Tibial nerve (tissue), 4 donors: ENCODE data around the gene SEMA3C.

ENCODE experiments used
- EP300 ChIP-seq, 2 donors: sonication (generic); formaldehyde crosslinking; IDR thresholded peaks; one replicate each; pipeline ENCODE4 v1.6.1; 2017; ENCODE audit warnings: antibody characterized with exemption in 2 of 2, mild to moderate bottlenecking in 1 of 2
- POLR2A ChIP-seq, 2 donors: fragments of 450-650 bp; IDR thresholded peaks; one replicate each; pipeline ENCODE4 v1.6.1; 2017; ENCODE audit warnings: antibody characterized with exemption in 2 of 2, mild to moderate bottlenecking in 2 of 2, moderate library complexity in 2 of 2
- TF ChIP-seq, protein P1 (sequence below), 5 experiments: fragments of 200-600 bp in 3 of 5; fragments of 450-650 bp in 2 of 5; sonication (generic) in 3 of 5; IDR thresholded peaks; one replicate each; pipeline ENCODE4 v1.5.1; 2016 to 2019; ENCODE audit warnings: antibody characterized with exemption in 5 of 5, mild to moderate bottlenecking in 3 of 5, moderate library complexity in 2 of 5

DNA sequence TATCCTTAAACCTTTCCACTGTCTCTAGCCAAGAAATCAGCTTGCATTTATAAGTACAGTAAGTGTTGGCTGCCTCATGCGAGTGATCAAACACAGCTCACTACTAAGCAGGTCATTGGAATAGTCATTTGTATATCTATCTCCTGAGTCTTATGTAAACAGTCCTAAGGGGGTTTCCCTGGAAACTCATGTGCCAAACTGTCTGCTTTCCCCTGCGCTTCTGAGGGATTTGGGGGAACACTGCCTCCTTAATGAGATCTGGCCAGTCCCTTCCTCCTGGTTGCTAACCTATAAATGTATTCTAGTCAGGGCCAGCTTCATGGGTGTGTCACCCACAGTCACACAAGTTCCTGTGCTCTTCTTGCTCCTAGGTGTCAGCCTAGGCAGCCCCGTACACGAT is 147.3 kb downstream of the SEMA3C start:
- TF ChIP-seq POLR2A (IDR thresholded peaks at IDR 0.05) (no peak), EP300 (IDR thresholded peaks at IDR 0.05) (no peak)
- TF ChIP-seq, protein P1, sequence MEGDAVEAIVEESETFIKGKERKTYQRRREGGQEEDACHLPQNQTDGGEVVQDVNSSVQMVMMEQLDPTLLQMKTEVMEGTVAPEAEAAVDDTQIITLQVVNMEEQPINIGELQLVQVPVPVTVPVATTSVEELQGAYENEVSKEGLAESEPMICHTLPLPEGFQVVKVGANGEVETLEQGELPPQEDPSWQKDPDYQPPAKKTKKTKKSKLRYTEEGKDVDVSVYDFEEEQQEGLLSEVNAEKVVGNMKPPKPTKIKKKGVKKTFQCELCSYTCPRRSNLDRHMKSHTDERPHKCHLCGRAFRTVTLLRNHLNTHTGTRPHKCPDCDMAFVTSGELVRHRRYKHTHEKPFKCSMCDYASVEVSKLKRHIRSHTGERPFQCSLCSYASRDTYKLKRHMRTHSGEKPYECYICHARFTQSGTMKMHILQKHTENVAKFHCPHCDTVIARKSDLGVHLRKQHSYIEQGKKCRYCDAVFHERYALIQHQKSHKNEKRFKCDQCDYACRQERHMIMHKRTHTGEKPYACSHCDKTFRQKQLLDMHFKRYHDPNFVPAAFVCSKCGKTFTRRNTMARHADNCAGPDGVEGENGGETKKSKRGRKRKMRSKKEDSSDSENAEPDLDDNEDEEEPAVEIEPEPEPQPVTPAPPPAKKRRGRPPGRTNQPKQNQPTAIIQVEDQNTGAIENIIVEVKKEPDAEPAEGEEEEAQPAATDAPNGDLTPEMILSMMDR (IDR thresholded peaks at IDR 0.05), result no peak
